Activated naive CD8-positive, alpha-beta T cell treated with anti-CD3 and anti-CD28 coated beads, Interleukin-2, amount 50 U/mL, for 16 hours (primary cell): Measurements from ENCODE around the gene CABYR.
"Not testable (repeated sequence)": the region's sequence is repeated elsewhere in the genome, so short reads cannot be mapped to it uniquely, and the experiment has no call there.

Source experiments
- DNase-seq: peaks from one replicate; pipeline ENCODE4 v3.0.0-alpha.2; 2020; ENCODE audit warnings: low read depth, low spot score

The CABYR gene

GRCh38 chr18:24128700-24129099, 10.2 kb upstream of the CABYR start:
- DNase-seq = no peak

- no peak for DNase-seq
Measured at GRCh38 chr18:24130494-24130893, 8.4 kb upstream of the CABYR start.

GRCh38 chr18:24136967-24137373, 1.9 kb upstream of the CABYR start:
- no peak for DNase-seq

- DNase-seq = no peak
Measured at GRCh38 chr18:24138409-24138788, 463 bp upstream of the CABYR start.

DNA sequence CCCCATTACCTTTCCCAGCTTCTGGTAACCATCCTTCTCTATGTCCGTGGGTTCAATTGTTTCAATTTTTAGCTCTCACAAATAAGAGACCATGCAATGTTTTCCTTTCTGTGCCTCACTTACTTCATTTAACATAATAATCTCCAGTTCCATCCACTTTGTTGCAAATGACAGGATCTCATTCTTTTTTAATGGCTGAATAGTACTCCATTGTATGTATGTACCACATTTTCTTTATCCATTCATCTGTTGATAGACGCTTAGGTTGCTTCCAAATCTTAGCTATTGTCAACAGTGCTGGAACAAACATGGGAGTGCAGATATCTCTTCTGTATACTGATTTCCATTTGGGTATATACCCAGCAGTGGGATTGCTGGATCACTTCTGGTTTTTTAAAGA, 1.8 kb downstream of the CABYR start:
- DNase-seq = no peak

DNA sequence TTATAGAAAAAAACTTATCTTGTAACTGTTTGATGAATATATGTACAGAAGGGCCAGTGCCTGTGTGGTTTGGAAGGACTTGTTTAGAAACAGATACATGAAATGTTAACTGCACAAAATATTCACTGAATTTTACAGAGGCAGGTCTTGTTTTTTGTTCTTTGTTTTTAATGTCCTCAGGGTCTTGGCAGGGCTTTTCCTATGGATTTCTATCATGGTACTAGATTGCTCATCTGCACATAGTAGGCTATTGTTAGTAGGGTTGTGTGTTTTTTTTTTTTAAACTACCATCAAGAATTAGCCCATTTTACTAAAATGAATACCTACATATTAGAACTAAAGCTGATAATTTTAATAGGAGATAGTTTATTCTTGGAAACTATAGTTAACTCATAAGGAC, 3.5 kb downstream of the CABYR start:
- DNase-seq = no peak

- DNase-seq = not testable (repeated sequence)
Measured at GRCh38 chr18:24149591-24149990, 10.7 kb downstream of the CABYR start.

- DNase-seq = no peak
Measured at GRCh38 chr18:24153397-24153796, 14.5 kb downstream of the CABYR start.

GRCh38 chr18:24157855-24158254, 19.0 kb downstream of the CABYR start:
- no peak for DNase-seq

DNA sequence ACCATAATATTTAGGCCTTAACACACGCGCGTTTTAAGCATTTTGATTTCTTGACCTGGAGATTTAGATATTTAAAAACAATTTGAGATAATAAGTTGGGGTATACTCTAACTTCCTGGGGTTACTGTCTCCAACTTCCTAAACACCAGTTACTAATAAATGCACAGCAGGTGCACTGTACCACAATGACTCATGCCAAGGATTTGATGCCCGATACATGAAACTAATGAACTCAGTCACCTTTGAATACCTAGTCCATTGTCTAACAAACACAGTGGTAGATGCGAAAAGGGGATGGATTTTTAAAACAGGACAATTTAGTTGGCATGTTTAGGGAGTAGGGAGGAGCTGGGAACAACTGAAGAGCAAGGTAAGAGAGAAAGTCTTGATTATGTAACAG, 21.2 kb downstream of the CABYR start:
- DNase-seq = no peak

- no peak for DNase-seq
Measured at GRCh38 chr18:24161304-24161703, 22.4 kb downstream of the CABYR start.

GRCh38 chr18:24168496-24168895, 29.6 kb downstream of the CABYR start:
- no peak for DNase-seq

- DNase-seq = no peak
Measured at GRCh38 chr18:24170360-24170759, 31.5 kb downstream of the CABYR start.

GRCh38 chr18:24173997-24174396, 35.1 kb downstream of the CABYR start:
- no peak for DNase-seq

DNA sequence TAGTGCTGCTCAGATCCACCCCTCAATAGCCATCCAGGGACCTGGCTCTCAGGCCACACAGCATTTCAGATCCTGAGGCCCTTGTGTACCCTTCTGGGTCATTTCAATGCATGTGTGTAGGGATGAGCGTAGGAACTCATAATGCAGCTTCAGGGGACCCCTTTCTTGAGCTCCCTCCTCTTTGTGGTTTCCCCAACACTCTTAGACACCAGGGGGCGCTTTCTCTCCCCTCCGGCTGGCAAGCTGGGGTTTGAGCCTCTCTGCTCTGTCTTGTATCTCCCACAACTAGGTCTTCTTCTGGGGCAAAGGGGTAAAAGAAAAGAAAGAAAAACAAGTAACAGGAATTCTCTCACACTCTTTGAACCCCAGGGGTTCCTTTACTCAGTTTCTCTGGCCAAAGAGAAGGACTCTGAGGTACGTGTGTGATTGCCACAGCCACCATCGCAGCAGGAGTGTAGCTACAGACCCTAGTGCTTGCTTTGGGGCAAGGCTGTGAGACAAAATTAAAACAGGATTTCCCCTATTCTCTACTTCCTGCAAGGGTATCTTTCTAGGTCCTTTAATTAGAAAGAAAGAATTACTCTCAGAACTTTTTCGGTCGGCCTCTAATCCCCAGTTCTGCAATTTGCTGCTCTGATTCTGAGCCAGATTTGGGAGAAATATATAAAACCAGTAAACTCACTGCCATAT, 38.0 kb downstream of the CABYR start:
- DNase-seq = no peak

DNA sequence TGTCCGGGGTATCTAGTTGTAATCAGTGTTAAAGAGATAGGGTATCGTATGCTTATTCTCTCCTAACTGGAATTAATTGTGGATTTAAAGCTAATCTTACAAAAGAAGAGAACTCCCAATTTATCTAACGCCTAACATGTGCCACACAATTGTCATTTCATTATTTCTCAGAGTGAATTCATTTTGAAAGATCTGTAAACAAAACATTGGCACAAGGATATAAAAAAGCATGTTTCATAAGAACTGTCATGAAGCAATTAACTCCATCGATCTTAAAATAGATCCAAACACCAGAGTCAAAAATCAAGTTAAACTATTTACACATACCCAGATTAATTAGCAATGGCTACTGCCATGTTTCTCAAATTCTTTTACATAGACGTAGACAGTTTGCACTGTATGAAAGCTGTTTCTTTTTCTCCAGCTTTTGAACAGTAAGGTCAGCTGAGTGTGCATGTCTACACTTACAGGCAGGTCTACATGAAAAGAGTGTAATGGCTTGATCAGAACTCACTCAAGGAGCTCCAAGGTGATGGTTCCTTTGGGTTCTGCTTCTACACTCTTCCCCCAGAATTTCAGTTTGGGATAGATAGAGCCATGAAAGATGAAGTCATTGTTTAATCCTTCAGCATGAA, 38.8 kb downstream of the CABYR start:
- DNase-seq = no peak

DNA sequence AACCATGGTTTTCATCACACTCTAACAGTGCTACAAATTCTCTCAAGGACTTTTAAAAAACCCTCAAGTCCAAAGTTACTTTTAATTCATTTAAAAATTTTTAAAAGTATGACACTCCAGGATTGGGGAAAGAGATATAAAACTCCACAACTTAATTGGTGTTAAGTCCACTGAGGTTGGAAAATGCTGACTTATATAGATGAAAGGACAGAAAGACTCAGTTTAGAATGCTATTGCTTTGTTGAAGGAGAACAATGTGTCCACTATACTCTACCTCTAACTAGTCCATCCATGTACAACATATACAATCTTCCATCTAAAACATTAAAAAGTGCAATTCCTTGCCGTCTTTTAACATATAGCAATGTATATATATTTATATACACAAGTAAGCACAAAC, 41.2 kb downstream of the CABYR start:
- DNase-seq = no peak

GRCh38 chr18:24181806-24182205, 42.9 kb downstream of the CABYR start:
- DNase-seq = no peak

- no peak for DNase-seq
Measured at GRCh38 chr18:24185805-24186204, 46.9 kb downstream of the CABYR start.

DNA sequence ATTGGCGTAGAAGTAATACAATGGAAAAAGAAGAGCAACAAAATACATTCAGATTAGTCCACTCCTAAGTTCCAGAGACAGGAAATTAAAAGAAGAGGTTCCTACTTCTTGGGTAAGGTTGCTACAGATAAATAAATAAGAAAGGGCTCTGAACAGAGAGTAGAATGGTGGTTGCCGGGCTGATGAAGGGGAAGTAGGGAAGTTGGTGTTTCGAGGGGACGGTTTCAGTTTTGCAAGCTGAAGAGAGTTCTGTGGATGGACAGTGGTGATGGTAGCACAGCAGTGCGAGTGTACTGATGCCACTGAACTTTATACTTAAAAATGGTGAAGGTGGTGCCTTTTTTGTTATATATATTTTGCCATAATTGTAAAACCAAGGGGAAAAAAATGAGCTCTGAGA, 48.2 kb downstream of the CABYR start:
- DNase-seq = no peak

GRCh38 chr18:24187689-24188088, 48.8 kb downstream of the CABYR start:
- DNase-seq = no peak

GRCh38 chr18:24188120-24188519, 49.3 kb downstream of the CABYR start:
- DNase-seq = no peak

GRCh38 chr18:24189007-24189528, 50.2 kb downstream of the CABYR start:
- no peak for DNase-seq
